Stimulated activated CD8-positive, alpha-beta memory T cell treated with anti-CD3 and anti-CD28 coated beads, Interleukin-7, amount 100 ng/mL, for 24 hours (primary cell): Measurements from ENCODE around the gene MBD2.

ENCODE experiments used
- DNase-seq: peaks from one replicate; pipeline ENCODE4 v3.0.0-alpha.2; 2020; ENCODE audit warnings: low read depth

The MBD2 gene

DNA sequence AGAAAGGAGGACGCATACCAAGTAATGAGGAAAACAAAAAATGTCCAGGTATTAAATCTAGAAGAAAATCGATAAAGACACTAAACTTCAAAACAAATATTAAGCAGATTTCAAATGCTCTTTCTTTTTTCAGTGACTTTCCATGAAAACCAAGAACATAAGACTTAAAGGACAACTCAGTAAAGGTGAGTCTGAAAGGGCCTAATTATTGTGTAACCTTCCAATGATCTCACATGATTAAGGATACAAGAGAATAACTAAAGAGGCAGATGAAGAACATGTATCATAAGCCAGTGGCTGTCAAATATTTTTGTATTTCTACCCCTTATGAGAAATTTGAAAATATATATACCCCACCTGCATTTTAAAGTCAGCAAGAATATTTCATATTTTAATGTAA, 30.7 kb downstream of the MBD2 start:
- DNase-seq: no peak

DNA sequence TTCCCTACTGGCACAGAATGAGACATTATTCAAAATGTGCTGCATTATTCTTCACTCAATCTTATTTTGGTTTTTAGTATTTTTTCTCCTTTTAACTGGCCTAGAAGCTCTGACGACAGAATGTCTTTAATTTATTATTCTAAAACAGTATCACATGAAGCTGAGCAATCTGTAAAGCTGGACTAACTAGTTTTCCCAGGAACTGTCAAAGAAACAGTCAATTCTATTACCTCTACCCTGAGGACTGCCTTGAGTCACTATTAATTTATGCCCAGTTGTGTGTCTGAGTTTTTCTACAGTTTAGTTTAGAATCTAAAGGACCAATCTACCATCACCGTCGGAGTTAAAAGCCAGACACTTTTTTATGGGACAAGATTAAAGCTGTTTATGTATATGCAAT, 31.6 kb downstream of the MBD2 start:
- DNase-seq: no peak

DNA sequence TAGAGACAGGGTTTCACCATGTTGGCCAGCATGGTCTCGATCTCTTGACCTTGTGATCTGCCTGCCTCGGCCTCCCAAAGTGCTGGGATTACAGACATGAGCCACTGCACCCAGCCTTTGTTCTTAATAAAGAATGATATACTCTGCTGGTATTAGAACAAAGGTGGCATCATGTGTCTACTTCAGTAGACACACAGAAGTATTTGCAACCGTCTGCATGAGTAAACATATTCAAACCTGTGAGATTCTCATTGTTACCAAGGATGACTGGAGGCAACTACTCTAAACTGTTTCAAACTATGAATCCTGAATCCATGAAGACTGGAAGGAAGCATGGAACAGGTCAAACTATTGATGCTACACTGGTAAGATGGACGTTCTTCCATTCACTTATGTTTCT, 32.1 kb downstream of the MBD2 start:
- DNase-seq: no peak

DNA sequence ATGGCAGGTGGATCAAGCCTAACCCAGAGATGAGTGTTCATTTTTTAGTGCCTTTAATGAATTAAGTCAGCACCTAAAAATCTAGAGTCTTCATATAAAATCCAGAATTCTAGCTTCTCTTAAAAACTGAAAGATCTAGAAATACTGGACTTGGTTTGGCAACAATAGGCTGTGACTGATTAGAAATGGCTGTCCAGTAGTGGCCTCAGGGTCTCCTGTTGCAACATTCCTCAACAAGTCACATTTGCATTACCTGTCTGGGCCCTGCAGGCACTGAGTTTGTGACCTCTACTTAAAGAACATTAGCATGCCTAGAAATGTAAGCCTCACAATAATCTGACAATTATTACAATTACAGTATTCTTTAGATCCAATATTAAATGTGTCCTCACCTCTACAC, 33.1 kb downstream of the MBD2 start:
- no peak for DNase-seq

DNA sequence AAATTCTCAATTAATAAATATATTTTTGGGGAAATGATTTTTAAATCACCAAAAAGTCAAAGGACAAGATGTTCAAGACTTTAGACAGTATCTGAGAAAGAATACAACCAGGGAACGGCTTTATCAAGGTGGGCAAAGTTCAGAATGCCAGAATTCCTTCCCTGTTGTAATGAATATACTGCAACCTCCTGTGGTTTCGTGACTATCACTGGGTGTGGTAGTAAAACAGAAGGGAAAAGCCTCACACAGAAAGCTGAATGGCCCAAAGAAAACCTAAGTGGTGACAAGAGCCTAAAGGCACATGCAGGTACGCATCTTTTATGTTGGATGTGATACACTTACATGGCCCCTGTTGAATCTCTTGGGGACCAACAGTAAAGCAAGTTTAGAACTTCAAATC, 37.1 kb downstream of the MBD2 start:
- no peak for DNase-seq

DNA sequence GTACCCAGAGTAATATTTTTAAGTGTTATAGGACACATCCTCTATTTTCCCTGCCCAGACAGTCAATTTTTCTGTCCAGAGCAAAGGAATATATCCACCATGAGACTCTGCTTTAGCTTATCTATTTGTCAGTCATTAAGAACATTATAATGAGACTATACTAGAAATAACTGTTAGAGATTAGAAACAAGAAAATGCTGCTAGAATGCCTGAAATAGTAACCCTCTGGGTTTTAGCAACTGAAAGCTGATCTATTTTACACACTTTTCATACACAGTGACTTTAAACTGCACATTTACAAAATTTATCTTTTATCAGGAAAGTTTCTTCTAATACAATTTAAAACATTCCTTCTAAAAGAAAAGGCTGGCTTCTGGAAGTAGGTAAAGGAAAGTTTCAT, 39.6 kb downstream of the MBD2 start:
- no peak for DNase-seq

DNA sequence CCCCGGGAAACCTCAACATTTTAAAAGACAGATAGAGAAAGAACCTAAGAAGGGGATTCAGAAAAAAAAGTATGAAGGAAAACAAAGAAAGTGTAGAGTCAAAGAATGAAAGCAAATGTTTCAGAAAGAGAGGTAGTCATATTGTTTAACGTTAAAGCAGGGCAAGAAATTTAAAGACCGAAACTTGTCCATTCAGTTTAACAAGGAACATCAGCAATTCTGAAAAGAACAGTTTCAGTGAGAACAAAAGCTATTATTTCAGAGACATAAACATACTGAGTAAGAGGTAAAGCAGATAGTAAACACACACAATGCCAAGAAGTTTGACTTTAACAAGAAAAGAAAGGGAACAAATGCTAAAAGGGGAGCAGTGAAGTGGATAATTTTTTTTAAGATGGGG, 41.1 kb downstream of the MBD2 start:
- DNase-seq: no peak

DNA sequence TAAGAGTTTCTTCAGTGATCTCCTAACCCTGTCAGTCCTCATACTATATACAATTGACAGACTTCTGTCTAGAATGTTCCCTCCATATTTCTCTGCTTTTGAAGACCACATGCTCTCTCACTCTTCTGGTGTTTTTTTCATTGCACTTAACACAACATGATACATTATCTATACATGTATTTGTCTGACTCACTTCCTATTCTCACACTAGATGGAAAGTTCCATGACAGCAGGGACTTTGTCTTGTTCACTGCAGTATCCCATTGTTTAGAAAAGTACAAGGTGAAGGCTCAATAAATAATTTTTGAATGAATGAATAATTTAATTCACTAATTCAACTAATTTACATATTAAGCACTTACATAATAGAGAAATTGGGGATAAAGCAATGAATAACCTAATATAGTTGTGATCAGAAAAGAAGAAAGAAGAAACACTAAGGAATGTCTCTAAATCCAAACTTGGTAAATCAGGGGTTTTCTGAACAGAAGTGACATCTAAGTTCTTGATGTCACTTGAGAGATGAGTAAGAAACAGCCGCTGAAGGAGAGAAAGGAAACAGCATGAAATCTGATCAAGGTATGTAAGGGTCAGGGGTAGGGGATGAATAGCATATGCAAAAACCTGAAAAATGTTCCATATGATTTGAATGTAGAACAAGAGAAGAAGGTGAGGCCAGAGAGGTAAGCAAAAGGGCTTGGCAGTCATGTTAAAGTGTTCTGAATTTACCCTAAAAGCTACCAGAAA, 42.4 kb downstream of the MBD2 start:
- DNase-seq: no peak

DNA sequence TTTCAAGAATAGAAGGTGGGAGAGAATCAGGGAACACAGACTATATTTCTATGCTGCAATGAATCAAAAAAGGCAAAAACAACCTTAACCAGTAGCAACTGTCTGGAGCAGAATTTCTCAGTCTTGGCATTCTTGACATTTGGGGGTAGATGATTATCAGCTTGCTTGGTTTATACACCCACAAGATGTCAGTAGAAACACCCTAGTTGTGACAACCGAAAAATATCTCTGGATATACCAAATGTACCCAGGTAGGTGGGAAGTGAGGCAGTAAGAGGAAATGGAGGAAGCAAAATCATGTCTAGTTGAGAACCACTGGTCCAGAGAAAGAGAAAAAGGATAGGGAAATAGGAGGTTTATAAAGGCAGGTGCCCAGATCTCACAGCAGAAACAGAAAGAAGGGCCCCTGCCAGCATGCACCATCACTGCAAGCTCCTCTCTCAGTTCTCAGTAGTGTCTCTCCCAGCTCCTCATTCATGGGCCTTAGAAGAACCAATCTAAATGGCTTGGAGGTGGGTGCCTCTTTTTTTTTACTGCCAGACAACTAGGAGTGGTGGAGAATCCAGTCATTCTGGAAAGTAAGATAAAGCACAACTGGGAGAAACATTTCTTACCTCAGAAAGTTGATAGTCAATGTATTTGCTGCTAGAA, 50.4 kb downstream of the MBD2 start:
- DNase-seq: no peak

DNA sequence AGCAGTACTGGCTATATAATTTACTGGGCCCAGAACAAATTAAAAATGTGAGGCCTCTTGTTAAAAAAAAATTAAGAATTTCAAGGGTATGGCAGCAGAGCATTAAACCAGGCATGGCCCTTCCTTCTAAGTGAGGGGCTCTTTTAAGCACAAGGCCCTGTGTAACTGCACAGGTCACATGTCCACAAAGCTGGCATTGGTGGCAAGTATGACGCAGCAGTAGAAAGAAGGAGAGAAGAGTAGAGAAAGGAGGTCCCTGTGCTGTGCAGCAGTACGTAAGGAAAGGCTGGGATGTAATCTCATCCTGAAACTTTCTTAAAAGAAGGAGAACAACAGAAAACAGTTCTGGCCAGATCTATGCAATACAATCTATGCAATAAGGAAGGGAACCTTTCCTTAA, 51.2 kb downstream of the MBD2 start:
- DNase-seq: no peak

DNA sequence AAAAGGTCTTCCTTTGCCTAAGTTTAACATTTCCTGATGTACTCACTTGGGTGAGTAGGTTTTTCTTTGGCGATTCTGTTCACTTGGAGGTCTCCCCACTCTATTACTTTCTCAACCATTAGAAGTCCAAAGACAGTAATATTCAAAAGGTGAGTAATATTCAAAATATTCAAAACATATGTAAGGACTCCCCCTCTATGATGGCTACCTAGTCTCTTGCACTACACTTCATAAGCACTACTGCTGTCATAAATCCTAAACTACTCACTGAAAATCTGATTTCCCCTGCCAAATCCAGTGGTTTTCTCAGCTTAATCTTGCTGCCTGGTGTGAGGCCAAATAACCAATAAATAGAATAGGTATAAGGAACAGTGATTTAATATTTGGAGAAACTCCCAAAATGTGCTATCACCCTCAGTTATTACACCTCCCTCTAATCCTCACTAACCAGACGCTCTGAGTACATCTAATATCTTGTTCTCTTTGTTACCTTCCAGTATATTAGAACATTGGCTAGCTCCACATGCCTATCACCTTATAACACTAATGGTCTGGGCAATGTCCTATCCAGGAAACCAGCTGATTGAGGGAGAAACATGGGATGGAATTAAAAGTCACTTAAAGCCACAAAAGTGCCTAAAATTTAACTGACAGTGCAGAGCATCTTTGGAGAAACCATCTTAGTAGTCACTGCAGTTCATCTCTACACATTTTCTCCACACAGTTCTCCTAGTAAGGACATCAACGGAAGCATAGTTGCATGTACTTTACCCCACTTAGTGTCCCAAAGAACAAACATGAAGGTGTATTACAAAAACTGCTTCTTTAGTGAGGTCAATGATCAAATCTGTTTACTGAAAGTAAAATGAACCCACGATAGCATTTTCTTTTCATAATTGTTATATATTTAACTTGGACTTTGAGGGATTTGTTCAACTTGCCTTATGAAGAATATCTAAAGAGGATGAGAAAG, 54.8 kb downstream of the MBD2 start:
- no peak for DNase-seq

DNA sequence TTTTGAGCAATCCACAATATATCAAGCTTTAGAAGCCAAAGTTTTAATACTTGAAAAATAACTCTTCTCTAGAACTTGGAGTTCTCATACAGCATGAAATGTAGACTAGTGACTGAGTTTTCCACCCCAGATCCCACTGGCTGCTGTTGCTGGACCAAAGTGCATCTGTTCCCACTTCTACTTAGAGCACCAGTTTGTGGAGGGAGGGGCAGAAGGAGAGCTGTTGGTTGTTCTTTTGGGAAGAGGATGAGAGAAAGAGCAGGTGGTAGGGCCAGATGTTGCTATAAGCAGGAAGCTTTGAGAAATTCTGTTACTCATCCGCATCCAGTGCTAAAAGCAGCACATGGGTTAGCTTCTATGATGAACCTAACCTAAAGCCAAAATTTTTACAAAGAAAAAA, 59.0 kb downstream of the MBD2 start:
- no peak for DNase-seq

DNA sequence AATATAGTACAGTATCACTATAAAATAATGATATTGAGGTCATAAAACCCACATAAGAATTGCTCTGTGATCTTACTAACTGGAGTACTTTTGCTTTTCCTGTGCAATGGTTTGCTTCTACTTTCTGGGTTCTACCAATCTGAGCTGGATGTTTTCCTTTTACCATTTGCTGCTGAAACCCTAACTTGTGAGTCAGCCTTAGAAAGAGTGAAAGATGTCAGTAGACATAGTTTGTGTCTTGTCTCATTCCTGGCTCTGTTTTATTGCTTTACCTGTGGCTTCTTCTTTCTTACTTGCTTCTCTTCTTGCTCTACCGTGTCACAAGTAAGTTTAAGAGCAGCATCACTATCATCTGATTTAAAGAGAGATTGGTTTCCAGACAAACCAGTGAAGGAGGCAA, 61.0 kb downstream of the MBD2 start:
- DNase-seq: no peak

DNA sequence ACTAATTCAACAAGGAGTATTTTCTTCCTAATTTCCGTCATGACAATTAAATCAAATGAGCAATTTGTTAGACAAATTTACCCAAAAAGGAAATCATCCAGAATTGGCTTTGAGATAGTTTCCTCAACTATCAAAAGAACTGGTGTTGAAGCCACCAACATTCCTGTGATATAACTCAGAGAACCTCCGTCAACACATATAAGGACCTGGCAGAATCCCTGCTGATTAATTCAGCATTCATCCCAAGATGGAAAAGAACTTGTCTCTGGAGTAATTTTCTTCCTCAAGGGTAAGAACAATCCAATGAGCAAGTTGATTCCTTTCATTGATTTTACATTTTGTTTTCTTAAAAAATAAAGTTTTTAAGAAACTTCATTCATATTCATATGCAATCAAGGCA, 62.0 kb downstream of the MBD2 start:
- no peak for DNase-seq

DNA sequence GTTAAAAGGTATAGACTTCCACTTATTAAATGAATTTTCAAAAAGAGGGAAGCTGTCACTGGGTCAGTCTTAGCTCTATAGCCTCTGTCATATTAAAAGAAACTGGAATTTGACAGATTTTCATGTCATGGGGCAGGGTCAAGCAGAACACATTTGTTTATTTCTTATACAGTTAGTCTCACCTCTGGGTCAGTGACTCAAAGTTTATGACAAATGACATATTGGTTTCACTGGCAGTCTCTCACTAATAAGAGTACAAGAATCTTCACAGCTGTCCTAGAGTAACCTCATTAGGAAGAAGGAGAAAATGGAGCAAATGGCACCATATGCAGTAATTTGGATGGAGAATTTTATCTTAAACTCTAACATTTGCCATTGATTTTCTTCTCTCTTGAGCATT, 63.2 kb downstream of the MBD2 start:
- no peak for DNase-seq

DNA sequence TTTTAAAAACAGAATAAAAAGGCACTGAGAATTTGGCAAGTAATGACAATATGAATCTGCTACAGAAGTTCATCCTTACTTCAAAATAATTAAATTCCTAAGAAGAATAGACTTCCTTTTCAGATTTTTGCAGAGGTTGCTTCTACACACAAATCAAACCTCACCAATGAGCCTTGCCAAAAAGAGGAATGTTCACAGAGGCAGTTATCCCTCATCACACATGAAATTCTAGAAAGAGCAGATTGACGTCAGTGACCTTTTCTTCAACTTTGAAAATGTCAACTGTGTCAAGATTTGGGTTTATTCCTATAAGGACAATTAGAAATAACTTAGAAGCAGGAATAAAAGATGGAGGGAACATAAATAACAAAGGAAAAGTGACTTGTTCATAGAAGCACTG, 64.6 kb downstream of the MBD2 start:
- no peak for DNase-seq

DNA sequence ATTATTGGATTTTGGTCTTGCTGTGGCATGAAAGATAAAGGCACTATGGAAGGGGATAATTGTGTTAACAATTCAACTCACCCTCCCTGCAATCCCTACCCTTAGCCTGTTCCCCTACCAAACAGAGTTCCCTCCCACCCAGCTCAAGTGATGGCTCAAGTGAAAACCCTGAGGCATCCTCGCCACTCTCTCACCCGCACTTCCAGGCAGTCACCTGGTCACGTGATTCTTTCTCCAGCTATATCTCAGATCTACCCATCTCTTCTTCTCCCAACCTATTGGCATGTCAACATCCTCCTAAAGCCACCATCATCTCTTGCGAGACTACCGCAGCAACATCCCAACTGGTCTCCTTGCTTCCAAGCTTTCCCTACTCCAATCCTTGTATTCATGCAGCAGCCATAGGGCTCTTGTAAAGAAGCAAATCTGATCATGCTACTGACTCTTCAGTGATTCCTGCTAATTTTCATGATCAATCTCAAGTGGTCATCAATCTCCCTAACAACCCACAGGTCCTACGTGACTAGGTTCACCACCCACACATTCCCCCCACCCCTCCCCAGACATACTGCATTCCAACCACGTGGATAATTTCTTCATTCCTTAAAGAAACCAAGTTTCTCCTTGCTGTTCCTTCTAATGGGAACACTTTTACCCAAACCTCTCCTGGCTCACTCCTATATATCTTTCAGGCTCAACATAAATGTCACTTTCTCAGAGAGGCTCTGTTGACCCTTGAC, 66.7 kb downstream of the MBD2 start:
- no peak for DNase-seq

DNA sequence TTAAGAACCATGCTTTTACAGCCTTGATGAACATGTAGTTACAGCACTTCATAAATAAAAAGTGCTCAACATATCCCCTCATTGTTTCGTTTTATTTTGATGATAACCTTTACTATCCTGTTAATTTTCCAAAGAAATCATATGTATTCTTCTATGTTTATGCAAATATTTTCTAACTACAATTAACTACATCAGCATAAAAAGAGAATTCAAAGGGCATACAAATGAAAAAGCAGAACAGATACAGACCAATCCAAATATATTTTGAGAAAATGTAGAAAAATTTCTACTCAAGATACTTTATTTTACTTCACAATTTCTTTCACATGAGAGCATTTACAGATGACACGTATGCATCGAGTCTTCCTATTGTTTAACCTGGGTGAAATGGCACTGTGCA, 69.1 kb downstream of the MBD2 start:
- no peak for DNase-seq

DNA sequence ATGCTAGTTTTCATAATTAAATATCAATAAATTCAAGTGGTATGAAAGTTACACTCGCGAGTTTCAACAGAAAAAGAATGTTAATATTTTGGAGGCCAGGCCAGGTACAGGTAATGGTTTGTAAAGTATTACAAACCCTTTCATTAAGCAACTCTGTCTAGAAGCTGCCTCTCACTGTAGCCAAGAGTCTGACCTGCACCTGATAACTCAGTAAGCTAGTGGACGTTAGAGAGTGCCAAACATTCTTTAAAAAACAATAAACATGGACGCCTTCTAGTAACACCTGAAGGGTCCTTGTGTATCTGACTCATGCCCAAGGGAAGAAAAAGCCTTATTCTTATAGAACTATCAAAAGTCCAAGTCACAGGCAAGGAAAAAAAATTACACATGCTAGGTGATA, 70.2 kb downstream of the MBD2 start:
- DNase-seq: no peak

DNA sequence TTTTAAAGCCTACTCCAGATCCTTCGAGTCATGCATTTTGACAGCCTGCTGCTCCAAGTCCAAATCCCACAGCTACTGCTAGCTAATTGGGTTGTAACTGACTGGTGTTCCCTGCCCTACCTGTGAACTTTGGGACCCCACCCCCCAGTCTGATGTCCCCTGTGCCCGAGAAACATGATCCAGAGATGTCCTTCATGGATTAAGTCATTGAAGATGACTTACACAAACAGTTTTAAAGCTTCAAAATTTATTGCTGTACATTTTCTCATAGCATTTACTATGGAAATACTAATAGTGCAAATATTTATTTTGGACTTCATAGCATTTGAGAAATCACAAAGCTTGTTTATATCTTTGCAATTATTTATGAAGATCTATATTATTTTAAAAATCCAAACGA, 73.1 kb downstream of the MBD2 start:
- no peak for DNase-seq

DNA sequence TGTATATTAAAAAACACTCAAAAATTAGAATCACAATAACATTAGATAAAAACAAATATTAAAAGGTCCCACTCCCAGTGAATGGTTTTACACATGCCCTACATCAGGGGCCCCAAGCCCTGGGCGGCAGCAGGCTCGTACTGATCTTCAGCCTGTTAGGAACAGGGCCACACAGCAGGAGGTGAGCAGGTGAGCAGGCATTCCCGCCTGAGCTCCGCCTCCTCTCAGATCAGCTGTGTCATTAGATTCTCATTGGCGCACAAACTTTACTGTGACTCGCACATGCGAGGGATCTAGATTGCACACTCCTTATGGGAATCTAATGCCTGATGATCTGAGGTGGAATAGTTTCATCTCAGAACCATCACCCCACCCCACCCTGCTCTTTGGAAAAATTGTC, 74.2 kb downstream of the MBD2 start:
- DNase-seq: no peak

DNA sequence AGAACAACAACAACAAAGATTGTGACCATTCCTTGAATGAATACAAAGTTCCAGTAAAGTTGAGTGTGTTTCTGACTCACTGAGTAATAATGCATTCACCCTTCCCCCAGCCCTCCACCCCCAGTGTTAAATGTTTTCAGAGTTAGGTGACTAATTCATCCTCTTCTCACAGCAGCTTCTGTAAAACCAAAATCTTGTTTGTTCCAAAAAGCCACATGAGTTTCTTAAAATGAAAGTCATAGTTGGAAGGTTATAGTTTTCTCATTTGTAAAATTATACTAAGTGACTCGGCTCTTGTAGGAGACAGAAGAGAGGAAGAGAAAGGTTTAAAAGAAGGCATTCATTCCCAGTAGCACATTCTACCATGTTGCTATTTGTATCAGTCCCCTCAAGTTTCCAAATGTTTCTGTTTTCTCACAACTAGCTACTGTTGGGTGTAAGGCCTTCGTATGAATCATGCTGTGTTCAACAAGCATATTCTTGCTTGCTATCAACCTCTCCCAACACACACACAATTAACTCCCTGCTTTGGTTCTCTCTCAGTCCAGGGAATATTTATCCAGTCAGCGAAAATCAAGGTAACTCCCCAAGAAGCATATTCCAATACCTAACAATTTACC, 75.3 kb downstream of the MBD2 start:
- DNase-seq: peak; percentile 40
